IMR-90 (cell line): ENCODE measurements around the gene POLRMT.
A peak's percentile ranks its signal among the peaks of the same experiment; 100 is the strongest.

Experiments used
- MAFK ChIP-seq: IDR thresholded peaks from 2 replicates; pipeline ENCODE4 v1.6.1; 2012; ENCODE audit warnings: low read depth, low read length, improper control_type of control experiment
- NFE2L2 ChIP-seq: fragments of 150-350 bp; IDR thresholded peaks from 2 replicates; pipeline ENCODE4 v1.6.1; 2016; ENCODE audit warnings: low read depth, mild to moderate bottlenecking, low read length
- POLR2A ChIP-seq: IDR thresholded peaks from 2 replicates; pipeline ENCODE4 v1.6.1; 2012; ENCODE audit warnings: mild to moderate bottlenecking, low read depth, low read length
- RAD21 ChIP-seq: IDR thresholded peaks from 2 replicates; pipeline ENCODE4 v1.6.1; 2012; ENCODE audit warnings: low read length, improper control_type of control experiment
- RCOR1 ChIP-seq: IDR thresholded peaks from 2 replicates; pipeline ENCODE4 v1.6.1; 2012; ENCODE audit warnings: mild to moderate bottlenecking, low read length, improper control_type of control experiment; ENCODE audit not compliant: insufficient replicate concordance
- RFX5 ChIP-seq: IDR thresholded peaks from 2 replicates; pipeline ENCODE4 v1.8.0; 2012; ENCODE audit warnings: low read depth, mild to moderate bottlenecking, low read length, moderate library complexity
- SMC3 ChIP-seq: fragments of 150-350 bp; IDR thresholded peaks from 2 replicates; pipeline ENCODE4 v1.6.1; 2016; ENCODE audit warnings: low read depth, mild to moderate bottlenecking, antibody characterized with exemption, low read length, moderate library complexity
- TF ChIP-seq, protein P1 (sequence below): conservative IDR thresholded peaks from 2 replicates; pipeline ENCODE4 v1.5.1; 2012; ENCODE audit warnings: mild to moderate bottlenecking, low read depth, low read length, improper control_type of control experiment

DNA sequence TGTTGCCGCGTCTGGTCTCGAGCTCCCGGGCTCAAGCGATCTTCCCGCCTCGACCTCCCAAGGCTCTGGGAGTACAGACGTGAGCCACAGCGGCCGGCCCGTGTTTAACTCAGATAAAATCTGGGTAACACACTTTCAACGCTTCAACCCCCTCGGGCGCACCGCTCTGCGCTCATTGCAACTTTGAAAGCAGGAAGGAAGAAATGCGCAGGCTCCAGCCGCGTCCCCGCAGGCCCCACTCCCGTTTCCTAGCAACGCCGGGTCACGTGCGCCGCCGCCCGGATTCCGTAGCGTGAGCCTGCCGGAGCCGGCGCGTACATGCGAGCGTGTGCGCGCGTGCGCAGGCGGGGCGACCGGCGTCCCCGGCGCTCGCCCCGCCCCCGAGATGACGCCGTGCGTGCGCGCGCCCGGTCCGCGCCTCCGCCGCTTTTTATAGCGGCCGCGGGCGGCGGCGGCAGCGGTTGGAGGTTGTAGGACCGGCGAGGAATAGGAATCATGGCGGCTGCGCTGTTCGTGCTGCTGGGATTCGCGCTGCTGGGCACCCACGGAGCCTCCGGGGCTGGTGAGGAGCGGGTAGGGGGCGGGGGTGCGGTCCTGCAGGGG, 61.1 kb downstream of the POLRMT start, which contains the start of gene BSG:
- TF ChIP-seq POLR2A (peak; percentile 99), MAFK (no peak), SMC3 (no peak), RAD21 (no peak), RCOR1 (no peak), RFX5 (no peak), NFE2L2 (no peak)
- TF ChIP-seq, protein P1, sequence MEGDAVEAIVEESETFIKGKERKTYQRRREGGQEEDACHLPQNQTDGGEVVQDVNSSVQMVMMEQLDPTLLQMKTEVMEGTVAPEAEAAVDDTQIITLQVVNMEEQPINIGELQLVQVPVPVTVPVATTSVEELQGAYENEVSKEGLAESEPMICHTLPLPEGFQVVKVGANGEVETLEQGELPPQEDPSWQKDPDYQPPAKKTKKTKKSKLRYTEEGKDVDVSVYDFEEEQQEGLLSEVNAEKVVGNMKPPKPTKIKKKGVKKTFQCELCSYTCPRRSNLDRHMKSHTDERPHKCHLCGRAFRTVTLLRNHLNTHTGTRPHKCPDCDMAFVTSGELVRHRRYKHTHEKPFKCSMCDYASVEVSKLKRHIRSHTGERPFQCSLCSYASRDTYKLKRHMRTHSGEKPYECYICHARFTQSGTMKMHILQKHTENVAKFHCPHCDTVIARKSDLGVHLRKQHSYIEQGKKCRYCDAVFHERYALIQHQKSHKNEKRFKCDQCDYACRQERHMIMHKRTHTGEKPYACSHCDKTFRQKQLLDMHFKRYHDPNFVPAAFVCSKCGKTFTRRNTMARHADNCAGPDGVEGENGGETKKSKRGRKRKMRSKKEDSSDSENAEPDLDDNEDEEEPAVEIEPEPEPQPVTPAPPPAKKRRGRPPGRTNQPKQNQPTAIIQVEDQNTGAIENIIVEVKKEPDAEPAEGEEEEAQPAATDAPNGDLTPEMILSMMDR = no peak
